Measurements from ENCODE around the gene ACAA1.
A peak's percentile ranks its signal among the peaks of the same experiment; 100 is the strongest.

Gene ACAA1

DNA sequence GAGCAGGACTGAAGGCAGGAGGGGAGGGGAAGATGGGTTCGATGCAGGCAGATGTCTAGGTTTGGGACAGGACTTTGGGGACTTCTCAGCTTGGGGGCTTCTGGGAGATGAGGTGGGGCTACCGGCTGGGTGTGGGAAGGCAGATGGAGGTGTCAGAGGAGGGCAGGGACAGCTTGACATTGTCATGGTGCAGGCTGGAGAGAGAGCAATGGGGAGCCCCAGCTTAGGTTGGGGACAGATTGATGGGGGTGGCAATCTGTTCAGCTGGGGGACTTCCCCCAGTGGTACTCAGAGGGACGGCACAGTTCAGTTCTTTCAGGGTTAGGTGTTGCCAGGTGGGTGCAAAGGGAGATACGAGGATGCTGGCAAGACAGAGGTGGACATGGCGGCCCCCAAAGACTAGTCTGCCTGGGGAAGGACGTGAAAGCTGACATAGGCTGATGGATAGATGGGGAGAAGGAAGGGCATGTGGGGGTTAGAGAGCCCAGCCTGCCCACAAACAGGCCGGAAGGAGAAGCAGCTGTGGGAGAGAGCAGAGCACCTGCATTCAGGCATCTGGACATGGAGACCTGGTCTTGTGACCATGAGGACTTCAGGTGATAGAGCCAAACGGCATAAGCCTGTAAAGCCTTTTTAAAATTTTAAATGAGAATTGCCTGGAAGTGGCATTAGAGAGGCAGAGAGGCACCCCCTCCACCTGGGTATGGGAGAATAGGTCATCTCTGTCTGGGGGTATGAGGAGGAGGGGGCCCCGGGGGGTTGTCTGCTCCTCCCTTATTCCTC, 21.1 kb downstream of the ACAA1 start:
- Histone ChIP-seq H3K4me1 (peaks cover 0 to 6% (median 0%) of the 10 kb centered on the region in 4 donors), H3K4me3 (no peak overlapping the region), H3K27ac (no peak overlapping the region), H3K27me3 (no peaks in the 10 kb centered on the region), H3K9me3 (no peaks in the 10 kb centered on the region), H3K36me3 (peaks cover 0 to 23% (median 10%) of the 10 kb centered on the region in 3 donors)
- peak; percentile 11 to 51 for DNase-seq
- intact Hi-C loops (cut with DNase I; ENCODE audit: low total_unique reads) = loop anchor here (5.0 kb wide), 1 partner anchor 361 kb away; no protein-coding TSS in a partner anchor
- no peak for TF ChIP-seq CTCF (IDR thresholded peaks at IDR 0.05)

GRCh38 chr3:38114875-38115644, 21.9 kb downstream of the ACAA1 start:
- DNase-seq = peak in 1 of 2 donors; percentile 42
- Histone ChIP-seq H3K4me3 (no peak overlapping the region), H3K27me3 (no peaks in the 10 kb centered on the region), H3K9me3 (no peaks in the 10 kb centered on the region), H3K36me3 (peaks cover 0 to 16% (median 2%) of the 10 kb centered on the region in 3 donors), H3K27ac (no peak overlapping the region), H3K4me1 (peaks cover 0 to 6% (median 0%) of the 10 kb centered on the region in 4 donors)
- intact Hi-C loops (cut with DNase I; ENCODE audit: low total_unique reads) = loop anchor here (5.0 kb wide), 1 partner anchor 362 kb away; no protein-coding TSS in a partner anchor
- no peak for TF ChIP-seq CTCF (IDR thresholded peaks at IDR 0.05)

GRCh38 chr3:38114052-38114874, 22.7 kb downstream of the ACAA1 start:
- Histone ChIP-seq H3K36me3 (peaks cover 0 to 8% (median 0%) of the 10 kb centered on the region in 3 donors), H3K27me3 (no peaks in the 10 kb centered on the region), H3K9me3 (no peaks in the 10 kb centered on the region), H3K4me3 (no peak overlapping the region), H3K4me1 (peaks cover 0 to 6% (median 0%) of the 10 kb centered on the region in 4 donors), H3K27ac (no peak overlapping the region)
- intact Hi-C loops (cut with DNase I; ENCODE audit: low total_unique reads) = no loop called here
- no peak for TF ChIP-seq CTCF (IDR thresholded peaks at IDR 0.05)
- DNase-seq = peak; percentile 16 to 61

- H3K9me3 ChIP-seq = no peaks in the 10 kb centered on the region
- no peak for TF ChIP-seq CTCF (IDR thresholded peaks at IDR 0.05)
These were observed 24.6 kb downstream of the ACAA1 start for GRCh38 chr3:38112378-38112761.

GRCh38 chr3:38111696-38112377, 25.1 kb downstream of the ACAA1 start:
- Histone ChIP-seq H3K36me3 (no peaks in the 10 kb centered on the region), H3K4me1 (no peaks in the 10 kb centered on the region), H3K9me3 (no peaks in the 10 kb centered on the region), H3K27ac (no peak overlapping the region), H3K27me3 (peaks cover 0 to 9% of the 10 kb centered on the region in 2 donors), H3K4me3 (no peak overlapping the region)
- intact Hi-C loops (cut with DNase I; ENCODE audit: low total_unique reads) = no loop called here
- no peak for TF ChIP-seq CTCF (IDR thresholded peaks at IDR 0.05)
- peak; percentile 14 to 53 for DNase-seq

More at GRCh38 chr3:38112378-38112761, 24.6 kb downstream of the ACAA1 start:
- intact Hi-C loops (cut with DNase I; ENCODE audit: low total_unique reads) = no loop called here
- H3K36me3 ChIP-seq = no peaks in the 10 kb centered on the region
- no peak overlapping the region for H3K4me3 ChIP-seq
- DNase-seq = peak; percentile 10 to 51
- peaks cover 0 to 9% of the 10 kb centered on the region in 2 donors for H3K27me3 ChIP-seq
- peaks cover 0 to 2% (median 0%) of the 10 kb centered on the region in 4 donors for H3K4me1 ChIP-seq
- H3K27ac ChIP-seq = no peak overlapping the region

All from tibial artery (tissue), 4 donors.